WTC11 (cell line): Measurements from ENCODE around the gene TSPAN9. TPM values are rescaled to one million over a fixed set of nuclear protein-coding genes. Genes with fewer than 3 reads are reported as not detected.

Experiments
- ATAC-seq: fragments of 200-7000 bp; cut with Tn5 transposase; 2 replicates; pipeline ENCODE4 v1.10.0; 2021; ENCODE audit warnings: mild to moderate bottlenecking, moderate library complexity
- CTCF ChIA-PET: fragments of 300-600 bp; sonication (Branson Sonifier 250); formaldehyde crosslinking; loops from one replicate; lab custom pipeline; 2021; ENCODE audit warnings: antibody characterized with exemption; lab: Charles Lee
- POLR2A ChIA-PET: fragments of 350-600 bp; sonication (Branson Sonifier 250); formaldehyde crosslinking; loops from one replicate; lab custom pipeline; 2021; ENCODE audit warnings: antibody characterized with exemption; lab: Charles Lee
- DNase-seq: peaks from one replicate; pipeline ENCODE4 v3.0.0; 2021; ENCODE audit warnings: low spot score
- H3K27ac Mint-ChIP-seq: 2 replicates; pipeline ENCODE4 v1.8.0; 2021; ENCODE audit warnings: mixed read lengths
- H3K27me3 Mint-ChIP-seq: 2 replicates; pipeline ENCODE4 v1.8.0; 2021; ENCODE audit warnings: low read depth, mild to moderate bottlenecking, moderate library complexity, mixed read lengths
- H3K36me3 Mint-ChIP-seq: 2 replicates; pipeline ENCODE4 v1.8.0; 2021; ENCODE audit warnings: mixed read lengths
- H3K4me1 Mint-ChIP-seq: 2 replicates; pipeline ENCODE4 v1.8.0; 2022; ENCODE audit warnings: mixed read lengths
- H3K4me3 Mint-ChIP-seq: 2 replicates; pipeline ENCODE4 v1.8.0; 2021; ENCODE audit warnings: mild to moderate bottlenecking, moderate library complexity, mixed read lengths
- H3K9me3 Mint-ChIP-seq: 2 replicates; pipeline ENCODE4 v1.8.0; 2021; ENCODE audit warnings: mixed read lengths
- ATF6 ChIP-seq: sonication (generic); formaldehyde crosslinking; IDR thresholded peaks from 2 replicates; pipeline ENCODE4 v1.8.1; 2023; ENCODE audit warnings: mild to moderate bottlenecking, missing genetic modification reagents
- ERG ChIP-seq: fragments of 250-450 bp; sonication (Bioruptor Pico); IDR thresholded peaks from 2 replicates; pipeline ENCODE4 v1.8.0; 2021; ENCODE audit warnings: mild to moderate bottlenecking
- ETV6 ChIP-seq: sonication (generic); formaldehyde crosslinking; IDR thresholded peaks from 2 replicates; pipeline ENCODE4 v1.8.1; 2022; ENCODE audit warnings: mild to moderate bottlenecking, missing genetic modification reagents
- FOXJ3 ChIP-seq: sonication (generic); formaldehyde crosslinking; IDR thresholded peaks from 2 replicates; pipeline ENCODE4 v1.9.0; 2021; ENCODE audit warnings: missing genetic modification reagents, mild to moderate bottlenecking, borderline replicate concordance
- FOXP1 ChIP-seq: sonication (generic); formaldehyde crosslinking; IDR thresholded peaks from 2 replicates; pipeline ENCODE4 v1.8.0; 2022; ENCODE audit warnings: missing genetic modification reagents, mild to moderate bottlenecking, moderate library complexity, borderline replicate concordance
- FOXP4 ChIP-seq: sonication (generic); formaldehyde crosslinking; IDR thresholded peaks from 2 replicates; pipeline ENCODE4 v1.8.0; 2022; ENCODE audit warnings: mild to moderate bottlenecking, missing genetic modification reagents
- IRF1 ChIP-seq: sonication (generic); formaldehyde crosslinking; IDR thresholded peaks from 2 replicates; pipeline ENCODE4 v1.8.0; 2023; ENCODE audit warnings: missing genetic modification reagents
- IRF2 ChIP-seq: sonication (generic); formaldehyde crosslinking; IDR thresholded peaks from 2 replicates; pipeline ENCODE4 v1.8.0; 2022; ENCODE audit warnings: low read depth, missing genetic modification reagents, borderline replicate concordance
- RELA ChIP-seq: sonication (generic); formaldehyde crosslinking; IDR thresholded peaks from 2 replicates; pipeline ENCODE4 v1.8.1; 2022; ENCODE audit warnings: missing genetic modification reagents, mild to moderate bottlenecking, borderline replicate concordance
- TCF7 ChIP-seq: sonication (generic); formaldehyde crosslinking; IDR thresholded peaks from 2 replicates; pipeline ENCODE4 v1.8.0; 2022; ENCODE audit warnings: mild to moderate bottlenecking, low read depth, missing genetic modification reagents, moderate library complexity
- ZNF121 ChIP-seq: sonication (generic); formaldehyde crosslinking; IDR thresholded peaks from 2 replicates; pipeline ENCODE4 v1.8.0; 2023; ENCODE audit warnings: missing genetic modification reagents
- ZNF512 ChIP-seq: sonication (generic); formaldehyde crosslinking; IDR thresholded peaks from 2 replicates; pipeline ENCODE4 v1.8.1; 2022; ENCODE audit warnings: missing genetic modification reagents, borderline replicate concordance
- total RNA-seq: library from RNA; stranded (reverse); gene quantifications from 3 replicates; pipeline ENCODE4 v1.2.3, GENCODE V29; 2021

TSPAN9 gene
- total RNA-seq, 1 experiment from 2014 or later = 27.6 TPM

- TF ChIP-seq FOXP4 (no peak), ZNF121 (CRISPR knock-in tag) (no peak)
These were observed 146.7 kb downstream of the TSPAN9 start (continued) for GRCh38 chr12:3223601-3224529.

GRCh38 chr12:3224530-3224903 is 147.3 kb downstream of the TSPAN9 start:
- POLR2A ChIA-PET = no interaction called here
- CTCF ChIA-PET = interaction anchor here (0.7 to 1.8 kb wide), 7 partner anchors 10 to 151 kb away, joined by 3 to 10 read pairs (median 5); no protein-coding TSS in a partner anchor
- DNase-seq = no peak

GRCh38 chr12:3225154-3225795 is 148.1 kb downstream of the TSPAN9 start:
- ChIA-PET CTCF (interaction anchor here (0.6 to 1.8 kb wide), 8 partner anchors 11 to 152 kb away, joined by 3 to 10 read pairs (median 5); no protein-coding TSS in a partner anchor), POLR2A (no interaction called here)
- no peak for DNase-seq
- H3K27me3 Mint-ChIP-seq = no peaks in the 10 kb centered on the region
- ATAC-seq = no peak
- no peak for TF ChIP-seq IRF2 (CRISPR knock-in tag)
- no peak for TF ChIP-seq FOXP1 (CRISPR knock-in tag)
- TF ChIP-seq ERG = no peak
- TF ChIP-seq ZNF512 (CRISPR knock-in tag) = no peak
- no peak for TF ChIP-seq ETV6 (CRISPR knock-in tag)
- no peak for TF ChIP-seq FOXJ3
- no peak for TF ChIP-seq RELA (CRISPR knock-in tag)
- TF ChIP-seq TCF7 (CRISPR knock-in tag) = no peak
- H3K4me3 Mint-ChIP-seq = no peak overlapping the region
- H3K36me3 Mint-ChIP-seq = peaks cover 9% of the 10 kb centered on the region
- H3K9me3 Mint-ChIP-seq = peaks cover 13% of the 10 kb centered on the region; the same call in 1 of the 2 replicates
- no peak overlapping the region for H3K27ac Mint-ChIP-seq
- H3K4me1 Mint-ChIP-seq = peaks cover 33% of the 10 kb centered on the region

More at GRCh38 chr12:3224530-3224903, 147.3 kb downstream of the TSPAN9 start:
- peaks cover 13% of the 10 kb centered on the region; the same call in 1 of the 2 replicates for H3K9me3 Mint-ChIP-seq
- no peak overlapping the region for H3K4me3 Mint-ChIP-seq
- H3K36me3 Mint-ChIP-seq = peaks cover 9% of the 10 kb centered on the region
- no peak for TF ChIP-seq IRF1 (CRISPR knock-in tag)
- TF ChIP-seq ATF6 (CRISPR knock-in tag) = no peak
- ATAC-seq = no peak
- no peaks in the 10 kb centered on the region for H3K27me3 Mint-ChIP-seq
- H3K27ac Mint-ChIP-seq = no peak overlapping the region
- H3K4me1 Mint-ChIP-seq = peaks cover 26% of the 10 kb centered on the region
